Stimulated activated CD8-positive, alpha-beta memory T cell treated with anti-CD3 and anti-CD28 coated beads, Interleukin-4, amount 100 ng/mL, for 1 hour (primary cell): ENCODE results near the gene HOXD11.

ENCODE experiments used
- DNase-seq, 2 donors: peaks; one replicate each; pipeline ENCODE4 v3.0.0-alpha.2; 2020; ENCODE audit warnings: low read depth in 2 of 2, low spot score in 1 of 2

Gene HOXD11

GRCh38 chr2:176105078-176105729 lies 1.9 kb upstream of the HOXD11 start:
- no peak for DNase-seq

GRCh38 chr2:176105730-176106580 lies 1.1 kb upstream of the HOXD11 start:
- DNase-seq: no peak

GRCh38 chr2:176107731-176108181 lies 676 bp downstream of the HOXD11 start:
- no peak for DNase-seq

- DNase-seq: no peak
Measured at GRCh38 chr2:176109192-176109901, 2.3 kb downstream of the HOXD11 start.

- DNase-seq: no peak
Measured at GRCh38 chr2:176109946-176110345, 2.9 kb downstream of the HOXD11 start.

- no peak for DNase-seq
Measured at GRCh38 chr2:176110415-176111308, 3.6 kb downstream of the HOXD11 start.

GRCh38 chr2:176111309-176111663 lies 4.2 kb downstream of the HOXD11 start:
- DNase-seq: no peak

GRCh38 chr2:176111846-176112374 lies 4.8 kb downstream of the HOXD11 start:
- DNase-seq: no peak

- no peak for DNase-seq
Measured at GRCh38 chr2:176112375-176113302, 5.6 kb downstream of the HOXD11 start.

GRCh38 chr2:176114120-176114929 lies 7.2 kb downstream of the HOXD11 start:
- DNase-seq: no peak

GRCh38 chr2:176114930-176115625 lies 8.0 kb downstream of the HOXD11 start:
- no peak for DNase-seq

GRCh38 chr2:176115883-176116813 lies 9.1 kb downstream of the HOXD11 start, which contains the start of gene HOXD10:
HOXD10 (plus strand) TSS chr2:176116778; CDS start chr2:176116834, 56 bp downstream.
- DNase-seq: no peak

GRCh38 chr2:176117162-176117822 lies 10.2 kb downstream of the HOXD11 start:
- no peak for DNase-seq

GRCh38 chr2:176117823-176118371 lies 10.8 kb downstream of the HOXD11 start:
- DNase-seq: no peak

- no peak for DNase-seq
Measured at GRCh38 chr2:176118601-176119339, 11.7 kb downstream of the HOXD11 start.
